HG02588 (cell line): ENCODE data around the gene EIF6.

Source experiments
- ATAC-seq: cut with Tn5 transposase; IDR thresholded peaks from one replicate; pipeline ENCODE4 v1.9.1; 2021; ENCODE audit warnings: mild to moderate bottlenecking, moderate library complexity; ENCODE audit not compliant: unreplicated experiment

Gene EIF6

GRCh38 chr20:35295674-35296073, 11.1 kb upstream of the EIF6 start:
- ATAC-seq = no peak

- no peak for ATAC-seq
Observed at GRCh38 chr20:35295058-35295457, 10.5 kb upstream of the EIF6 start.

- ATAC-seq = no peak
Observed at GRCh38 chr20:35294293-35294685, 9.7 kb upstream of the EIF6 start.

GRCh38 chr20:35293303-35294292, 9.0 kb upstream of the EIF6 start:
- no peak for ATAC-seq

GRCh38 chr20:35292504-35293285, 8.1 kb upstream of the EIF6 start:
- ATAC-seq = no peak

- ATAC-seq = no peak
Observed at GRCh38 chr20:35291654-35292503, 7.3 kb upstream of the EIF6 start, which contains the start of gene FAM83C. Gene FAM83C (minus strand): TSS chr20:35292425. CDS start chr20:35292304, 121 bp downstream.

- ATAC-seq = no peak
Observed at GRCh38 chr20:35290887-35291417, 6.4 kb upstream of the EIF6 start.

- ATAC-seq = no peak
Observed at GRCh38 chr20:35290186-35290886, 5.8 kb upstream of the EIF6 start.

- no peak for ATAC-seq
Observed at GRCh38 chr20:35288325-35289060, 3.9 kb upstream of the EIF6 start.

- ATAC-seq = no peak
Observed at GRCh38 chr20:35287509-35288324, 3.1 kb upstream of the EIF6 start.

- ATAC-seq = no peak
Observed at GRCh38 chr20:35286899-35287508, 2.4 kb upstream of the EIF6 start.

- no peak for ATAC-seq
Observed at GRCh38 chr20:35286077-35286898, 1.7 kb upstream of the EIF6 start.

- no peak for ATAC-seq
Observed at GRCh38 chr20:35285806-35286076, 1.2 kb upstream of the EIF6 start.

GRCh38 chr20:35284992-35285805, 627 bp upstream of the EIF6 start:
- no peak for ATAC-seq

GRCh38 chr20:35283441-35284266, 918 bp downstream of the EIF6 start:
- ATAC-seq = no peak
